ENCODE measurements around the gene PSD2. TPM values are rescaled to one million over a fixed set of nuclear protein-coding genes. Genes with fewer than 3 reads are reported as not detected.

PSD2 gene
- total and polyA plus RNA-seq, 4 donors, result 0.30 to 0.62 (median 0.41) TPM; not detected in 1

GRCh38 chr5:139812323-139812722, 16.7 kb downstream of the PSD2 start:
- Histone ChIP-seq H3K4me3 (ENCODE audit: low read length in 2 of 2) (no peak overlapping the region), H3K9me3 (ENCODE audit: control insufficient read depth, low read length) (no peaks in the 10 kb centered on the region), H3K27me3 (ENCODE audit: control insufficient read depth in 1 of 2, insufficient read depth in 2 of 2, low read length in 1 of 2) (no peaks in the 10 kb centered on the region), H3K27ac (ENCODE audit: low read depth in 1 of 2, low read length in 2 of 2) (no peak overlapping the region), H3K36me3 (ENCODE audit: control insufficient read depth in 1 of 2, insufficient read depth in 2 of 2, low read length in 1 of 2) (no peaks in the 10 kb centered on the region), H3K4me1 (ENCODE audit: control insufficient read depth in 1 of 2, insufficient read depth in 2 of 2, low read length in 2 of 2) (no peaks in the 10 kb centered on the region)
- WGBS, 2 donors, result 94 to 98% methylated on average over 5 of the region's 5 CpGs
- DNase-seq (peak; percentile 9 to 49), ATAC-seq (ENCODE audit: low FRiP score) (no peak)
- intact Hi-C loops (cut with DNase I), result no loop called here

GRCh38 chr5:139812836-139813805, 17.5 kb downstream of the PSD2 start:
- no peak for ATAC-seq (ENCODE audit: low FRiP score)
- peak; percentile 48 to 65 for DNase-seq
- no peaks in the 10 kb centered on the region for H3K27me3 ChIP-seq (ENCODE audit: control insufficient read depth in 1 of 2, insufficient read depth in 2 of 2, low read length in 1 of 2)
- WGBS, 2 donors, result 95% methylated on average over 25 of the region's 25 CpGs
- no peak overlapping the region for H3K4me3 ChIP-seq (ENCODE audit: low read length in 2 of 2)
- H3K4me1 ChIP-seq (ENCODE audit: control insufficient read depth in 1 of 2, insufficient read depth in 2 of 2, low read length in 2 of 2), result no peaks in the 10 kb centered on the region
- intact Hi-C loops (cut with DNase I), result no loop called here
- H3K27ac ChIP-seq (ENCODE audit: low read depth in 1 of 2, low read length in 2 of 2), result no peak overlapping the region
- no peaks in the 10 kb centered on the region for H3K9me3 ChIP-seq (ENCODE audit: control insufficient read depth, low read length)
- no peaks in the 10 kb centered on the region for H3K36me3 ChIP-seq (ENCODE audit: control insufficient read depth in 1 of 2, insufficient read depth in 2 of 2, low read length in 1 of 2)

GRCh38 chr5:139814191-139814601, 18.6 kb downstream of the PSD2 start:
- Histone ChIP-seq H3K4me3 (ENCODE audit: low read length in 2 of 2) (no peak overlapping the region), H3K27ac (ENCODE audit: low read depth in 1 of 2, low read length in 2 of 2) (no peak overlapping the region), H3K27me3 (ENCODE audit: control insufficient read depth in 1 of 2, insufficient read depth in 2 of 2, low read length in 1 of 2) (no peaks in the 10 kb centered on the region), H3K36me3 (ENCODE audit: control insufficient read depth in 1 of 2, insufficient read depth in 2 of 2, low read length in 1 of 2) (no peaks in the 10 kb centered on the region), H3K4me1 (ENCODE audit: control insufficient read depth in 1 of 2, insufficient read depth in 2 of 2, low read length in 2 of 2) (no peaks in the 10 kb centered on the region), H3K9me3 (ENCODE audit: control insufficient read depth, low read length) (no peaks in the 10 kb centered on the region)
- intact Hi-C loops (cut with DNase I), result no loop called here
- ATAC-seq (ENCODE audit: low FRiP score) (no peak), DNase-seq (peak; percentile 29 to 55)
- 91 to 93% methylated on average over 14 of the region's 14 CpGs for WGBS, 2 donors

GRCh38 chr5:139814704-139815280, 19.2 kb downstream of the PSD2 start:
- DNase-seq, result peak; percentile 19 to 46
- no peaks in the 10 kb centered on the region for H3K9me3 ChIP-seq (ENCODE audit: control insufficient read depth, low read length)
- no peaks in the 10 kb centered on the region for H3K27me3 ChIP-seq (ENCODE audit: control insufficient read depth in 1 of 2, insufficient read depth in 2 of 2, low read length in 1 of 2)
- intact Hi-C loops (cut with DNase I), result no loop called here
- WGBS, 2 donors, result 94 to 99% methylated on average over 10 to 11 of the region's 11 CpGs
- H3K27ac ChIP-seq (ENCODE audit: low read depth in 1 of 2, low read length in 2 of 2), result no peak overlapping the region
- no peaks in the 10 kb centered on the region for H3K36me3 ChIP-seq (ENCODE audit: control insufficient read depth in 1 of 2, insufficient read depth in 2 of 2, low read length in 1 of 2)
- H3K4me3 ChIP-seq (ENCODE audit: low read length in 2 of 2), result no peak overlapping the region
- H3K4me1 ChIP-seq (ENCODE audit: control insufficient read depth in 1 of 2, insufficient read depth in 2 of 2, low read length in 2 of 2), result no peaks in the 10 kb centered on the region
- no peak for ATAC-seq (ENCODE audit: low FRiP score)

- H3K36me3 ChIP-seq (ENCODE audit: control insufficient read depth in 1 of 2, insufficient read depth in 2 of 2, low read length in 1 of 2), result no peaks in the 10 kb centered on the region
- no peaks in the 10 kb centered on the region for H3K4me1 ChIP-seq (ENCODE audit: control insufficient read depth in 1 of 2, insufficient read depth in 2 of 2, low read length in 2 of 2)
- H3K9me3 ChIP-seq (ENCODE audit: control insufficient read depth, low read length), result no peaks in the 10 kb centered on the region
- DNase-seq (peak; percentile 7 to 45), ATAC-seq (ENCODE audit: low FRiP score) (no peak)
- intact Hi-C loops (cut with DNase I), result no loop called here
- no peak overlapping the region for H3K27ac ChIP-seq (ENCODE audit: low read depth in 1 of 2, low read length in 2 of 2)
- H3K27me3 ChIP-seq (ENCODE audit: control insufficient read depth in 1 of 2, insufficient read depth in 2 of 2, low read length in 1 of 2), result no peaks in the 10 kb centered on the region
- 85 to 86% methylated on average over 12 of the region's 12 CpGs for WGBS, 2 donors
- H3K4me3 ChIP-seq (ENCODE audit: low read length in 2 of 2), result no peak overlapping the region
These were observed 21.0 kb downstream of the PSD2 start for GRCh38 chr5:139816566-139816965.

GRCh38 chr5:139817362-139817761, 21.8 kb downstream of the PSD2 start:
- 90 to 91% methylated on average over 8 of the region's 8 CpGs for WGBS, 2 donors
- Histone ChIP-seq H3K9me3 (ENCODE audit: control insufficient read depth, low read length) (no peaks in the 10 kb centered on the region), H3K4me3 (ENCODE audit: low read length in 2 of 2) (no peak overlapping the region), H3K4me1 (ENCODE audit: control insufficient read depth in 1 of 2, insufficient read depth in 2 of 2, low read length in 2 of 2) (no peaks in the 10 kb centered on the region), H3K36me3 (ENCODE audit: control insufficient read depth in 1 of 2, insufficient read depth in 2 of 2, low read length in 1 of 2) (no peaks in the 10 kb centered on the region), H3K27ac (ENCODE audit: low read depth in 1 of 2, low read length in 2 of 2) (no peak overlapping the region), H3K27me3 (ENCODE audit: control insufficient read depth in 1 of 2, insufficient read depth in 2 of 2, low read length in 1 of 2) (no peaks in the 10 kb centered on the region)
- intact Hi-C loops (cut with DNase I), result no loop called here
- ATAC-seq (ENCODE audit: low FRiP score) (no peak), DNase-seq (peak; percentile 17 to 55)

GRCh38 chr5:139817970-139818369, 22.4 kb downstream of the PSD2 start:
- DNase-seq, result peak in 1 of 2 donors; percentile 31
- 86 to 89% methylated on average over 3 of the region's 3 CpGs for WGBS, 2 donors
- Histone ChIP-seq H3K36me3 (ENCODE audit: control insufficient read depth in 1 of 2, insufficient read depth in 2 of 2, low read length in 1 of 2) (no peaks in the 10 kb centered on the region), H3K27me3 (ENCODE audit: control insufficient read depth in 1 of 2, insufficient read depth in 2 of 2, low read length in 1 of 2) (no peaks in the 10 kb centered on the region), H3K4me3 (ENCODE audit: low read length in 2 of 2) (no peak overlapping the region), H3K27ac (ENCODE audit: low read depth in 1 of 2, low read length in 2 of 2) (no peak overlapping the region), H3K4me1 (ENCODE audit: control insufficient read depth in 1 of 2, insufficient read depth in 2 of 2, low read length in 2 of 2) (no peaks in the 10 kb centered on the region), H3K9me3 (ENCODE audit: control insufficient read depth, low read length) (no peaks in the 10 kb centered on the region)
- ATAC-seq (ENCODE audit: low FRiP score), result no peak
- intact Hi-C loops (cut with DNase I), result no loop called here

GRCh38 chr5:139820130-139820529, 24.5 kb downstream of the PSD2 start:
- intact Hi-C loops (cut with DNase I), result no loop called here
- H3K9me3 ChIP-seq (ENCODE audit: control insufficient read depth, low read length), result no peaks in the 10 kb centered on the region

GRCh38 chr5:139820606-139821005, 25.0 kb downstream of the PSD2 start:
- ATAC-seq (ENCODE audit: low FRiP score) (no peak), DNase-seq (no peak)
- Histone ChIP-seq H3K9me3 (ENCODE audit: control insufficient read depth, low read length) (no peaks in the 10 kb centered on the region), H3K4me1 (ENCODE audit: control insufficient read depth in 1 of 2, insufficient read depth in 2 of 2, low read length in 2 of 2) (no peaks in the 10 kb centered on the region), H3K27ac (ENCODE audit: low read depth in 1 of 2, low read length in 2 of 2) (no peak overlapping the region), H3K4me3 (ENCODE audit: low read length in 2 of 2) (no peak overlapping the region), H3K27me3 (ENCODE audit: control insufficient read depth in 1 of 2, insufficient read depth in 2 of 2, low read length in 1 of 2) (no peaks in the 10 kb centered on the region), H3K36me3 (ENCODE audit: control insufficient read depth in 1 of 2, insufficient read depth in 2 of 2, low read length in 1 of 2) (no peaks in the 10 kb centered on the region)
- intact Hi-C loops (cut with DNase I), result no loop called here
- 90 to 95% methylated on average over 4 of the region's 4 CpGs for WGBS, 2 donors

More at GRCh38 chr5:139820130-139820529, 24.5 kb downstream of the PSD2 start:
- Histone ChIP-seq H3K4me1 (ENCODE audit: control insufficient read depth in 1 of 2, insufficient read depth in 2 of 2, low read length in 2 of 2) (no peaks in the 10 kb centered on the region), H3K36me3 (ENCODE audit: control insufficient read depth in 1 of 2, insufficient read depth in 2 of 2, low read length in 1 of 2) (no peaks in the 10 kb centered on the region), H3K4me3 (ENCODE audit: low read length in 2 of 2) (no peak overlapping the region), H3K27ac (ENCODE audit: low read depth in 1 of 2, low read length in 2 of 2) (no peak overlapping the region), H3K27me3 (ENCODE audit: control insufficient read depth in 1 of 2, insufficient read depth in 2 of 2, low read length in 1 of 2) (no peaks in the 10 kb centered on the region)
- WGBS, 2 donors, result 62 to 72% methylated on average over 7 of the region's 7 CpGs
- DNase-seq (peak in 1 of 2 donors; percentile 56), ATAC-seq (ENCODE audit: low FRiP score) (no peak)
